ENCODE data around the gene DMC1.

DMC1 gene

GRCh38 chr22:38566726-38567504, 3.1 kb downstream of the DMC1 start:
- DNase-seq (ENCODE audit: low read depth): no peak

GRCh38 chr22:38565441-38565840, 4.5 kb downstream of the DMC1 start:
- DNase-seq (ENCODE audit: low read depth): no peak

DNA sequence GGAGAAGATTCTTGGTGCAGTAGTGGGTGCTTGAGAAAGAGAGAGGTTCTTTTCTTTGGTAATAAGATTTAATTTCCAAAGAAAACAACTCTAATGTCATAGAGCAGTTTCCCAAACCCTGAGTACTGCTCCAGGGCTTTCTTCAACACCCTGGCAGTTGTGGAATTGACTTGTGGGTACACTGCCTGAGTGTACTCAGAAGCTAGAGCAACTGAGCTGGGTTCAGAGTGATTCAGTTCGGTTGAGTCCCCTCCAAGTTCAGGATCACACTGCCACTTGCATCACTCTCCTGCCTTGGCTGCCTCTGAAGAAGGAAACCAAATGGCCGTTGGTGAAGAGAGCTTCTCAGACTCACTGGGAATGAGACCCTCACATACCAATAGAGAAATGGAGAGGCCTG, 5.3 kb downstream of the DMC1 start:
- no peak for DNase-seq (ENCODE audit: low read depth)

DNA sequence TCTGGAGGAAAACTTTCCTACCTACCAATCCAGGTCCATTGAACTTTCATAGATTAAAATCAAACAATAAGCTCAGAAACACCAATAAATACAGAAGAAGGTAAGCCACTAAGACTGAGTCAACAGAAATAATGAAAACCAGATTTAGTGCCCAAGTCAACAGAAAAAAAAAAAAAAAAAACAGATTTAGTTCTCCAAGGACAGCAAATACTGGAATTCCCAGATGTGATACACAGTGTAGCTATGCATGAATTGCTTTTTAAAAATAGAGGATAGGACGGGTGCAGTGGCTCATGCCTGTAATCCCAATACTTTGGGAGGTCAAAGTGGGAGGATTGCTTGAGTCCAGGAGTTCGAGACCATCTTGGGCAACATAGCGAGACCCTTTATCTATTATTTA, 15.7 kb downstream of the DMC1 start:
- DNase-seq (ENCODE audit: low read depth): no peak

DNA sequence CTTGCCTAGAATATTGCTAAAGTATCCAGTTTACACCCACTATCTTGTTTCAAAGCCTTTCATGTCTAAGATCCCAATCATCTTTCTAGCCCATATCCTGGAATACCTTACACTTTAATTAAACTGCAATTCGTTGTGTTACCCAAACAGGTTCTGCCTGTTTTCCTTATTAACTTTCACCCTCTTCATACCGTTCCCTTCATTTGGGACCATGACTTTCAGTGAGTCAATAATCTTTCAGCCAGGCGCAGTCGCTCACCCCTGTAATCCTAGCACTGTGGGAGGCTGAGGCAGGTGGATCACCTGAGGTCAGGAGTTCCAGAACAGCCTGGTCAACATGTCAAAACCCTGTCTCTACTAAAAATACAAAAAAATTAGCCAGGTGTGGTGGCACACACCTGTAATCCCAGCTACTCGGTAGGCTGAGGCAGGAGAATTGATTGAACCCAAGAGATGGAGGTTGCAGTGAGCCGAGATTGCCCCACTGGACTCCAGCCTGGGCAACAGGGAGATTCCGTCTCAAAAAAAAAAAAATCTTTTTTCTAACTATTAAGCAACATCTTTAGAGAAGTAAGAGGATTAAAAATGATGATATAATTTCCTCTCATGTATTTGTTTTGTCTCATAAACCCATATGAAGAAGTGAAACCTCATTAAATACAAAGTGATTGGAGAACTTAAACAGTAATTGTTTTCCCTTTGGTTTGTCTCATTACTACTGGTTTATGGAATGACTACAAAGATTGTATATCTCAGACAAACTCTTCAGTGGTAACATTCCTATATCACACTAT, 20.7 kb downstream of the DMC1 start:
- DNase-seq (ENCODE audit: low read depth): no peak

- no peak for DNase-seq (ENCODE audit: low read depth)
Observed at GRCh38 chr22:38540701-38541100, 29.3 kb downstream of the DMC1 start.

DNA sequence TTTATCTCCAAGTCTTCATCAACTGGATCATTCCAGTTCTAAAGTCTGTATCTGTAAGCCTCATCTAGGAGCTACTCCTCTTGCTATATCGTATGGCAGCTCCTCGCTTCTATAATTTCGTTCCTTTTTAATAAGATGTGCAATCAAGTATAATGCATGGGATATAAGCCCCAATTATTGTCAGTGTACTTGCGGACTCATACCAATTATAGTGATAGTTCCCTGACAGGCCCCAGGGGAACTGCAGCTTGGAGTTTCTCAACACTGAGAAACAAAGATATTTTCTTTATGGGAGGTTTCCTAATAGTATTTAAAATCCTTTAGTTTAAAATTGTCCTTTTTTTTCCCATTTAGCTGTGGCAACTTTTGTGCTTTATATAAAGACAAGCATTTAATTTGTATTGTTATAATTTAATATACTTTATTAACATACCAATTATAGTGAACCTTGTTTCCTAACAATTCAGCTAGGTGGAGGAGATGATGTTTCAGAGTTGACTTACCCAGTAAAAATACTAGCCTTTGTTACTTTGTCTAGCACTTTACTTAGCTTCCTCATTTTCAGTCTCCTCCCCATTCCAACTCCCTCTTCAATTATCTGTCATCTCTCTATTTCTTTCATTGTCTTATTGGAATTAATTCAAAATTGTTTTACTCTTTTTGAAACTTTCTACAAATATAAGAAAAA, 38.6 kb downstream of the DMC1 start:
- DNase-seq (ENCODE audit: low read depth): no peak

DNA sequence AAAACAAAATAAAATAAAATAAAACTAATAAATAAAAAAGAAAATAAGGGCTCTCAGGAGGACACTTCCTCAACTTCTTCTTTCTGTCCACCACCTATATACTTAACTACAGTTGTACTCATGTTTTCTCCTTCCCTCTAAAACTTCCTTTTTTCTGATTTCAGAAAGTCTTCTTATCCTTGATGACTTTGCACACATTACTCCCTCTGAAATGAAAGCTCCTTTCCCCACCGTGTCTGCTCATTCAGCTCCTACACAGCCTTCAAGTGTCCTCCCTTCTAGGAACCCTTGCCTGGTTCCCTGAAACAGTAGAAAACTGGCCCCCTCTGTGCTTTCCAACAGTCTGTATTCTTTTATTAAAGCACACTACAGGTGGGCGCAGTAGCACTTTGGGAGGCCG, 45.6 kb downstream of the DMC1 start:
- DNase-seq (ENCODE audit: low read depth): no peak

DNA sequence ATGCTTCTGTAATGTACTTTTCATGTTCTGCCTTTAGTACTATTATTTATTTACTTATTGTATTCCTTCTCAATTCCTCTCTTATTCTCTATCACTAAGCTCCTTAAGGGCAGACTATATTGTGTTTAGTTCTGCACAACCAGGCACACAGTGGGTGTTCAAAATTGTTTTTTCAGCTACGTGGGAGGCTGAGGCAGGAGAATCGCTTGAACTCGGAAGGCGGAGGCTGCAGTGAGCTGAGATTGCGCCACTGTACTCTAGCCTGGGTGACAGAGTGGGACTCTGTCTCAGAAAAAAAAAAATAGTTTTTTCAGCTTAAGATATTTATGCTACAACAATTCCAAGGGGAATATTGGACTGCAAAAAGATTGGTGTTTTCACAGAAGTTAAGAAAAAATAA, 46.5 kb downstream of the DMC1 start:
- DNase-seq (ENCODE audit: low read depth): no peak

GRCh38 chr22:38523029-38523428, 47.0 kb downstream of the DMC1 start:
- no peak for DNase-seq (ENCODE audit: low read depth)

DNA sequence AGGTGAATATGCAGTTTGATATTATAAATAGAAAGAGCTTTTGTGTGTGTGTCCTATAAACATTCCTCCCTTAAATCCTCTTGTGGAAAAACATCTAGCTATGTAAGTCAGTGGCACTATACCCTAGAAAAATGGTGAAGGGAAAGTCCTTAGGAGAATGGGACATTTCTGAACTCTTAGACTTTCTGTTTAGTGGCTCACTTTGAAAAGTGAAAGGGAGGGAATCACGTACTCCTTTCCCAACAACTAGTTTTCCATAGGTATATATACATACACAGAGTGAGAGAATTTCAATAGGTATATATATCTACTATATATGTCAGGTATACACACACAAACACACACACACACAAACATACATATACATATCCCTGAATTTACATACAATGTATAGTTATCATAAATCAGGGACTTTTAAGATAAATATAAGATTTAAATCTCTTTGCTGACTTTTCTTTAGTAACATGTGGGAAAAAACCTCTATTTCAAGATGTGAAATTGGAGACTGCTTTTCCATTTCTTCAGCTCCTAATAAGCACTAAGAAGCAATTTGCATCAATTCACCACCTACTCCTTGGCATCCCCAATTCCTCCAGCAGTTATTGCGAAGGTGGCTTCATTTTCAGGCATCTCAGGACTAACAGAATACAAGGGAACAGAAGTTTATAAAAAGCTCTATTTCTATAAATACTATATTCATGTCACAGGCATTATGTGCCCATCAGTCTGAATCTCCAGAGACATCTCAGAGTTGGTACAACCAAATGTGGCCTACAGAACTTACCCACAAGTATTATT, 50.3 kb downstream of the DMC1 start:
- no peak for DNase-seq (ENCODE audit: low read depth)

- no peak for DNase-seq (ENCODE audit: low read depth)
Observed at GRCh38 chr22:38518620-38519019, 51.4 kb downstream of the DMC1 start.

DNA sequence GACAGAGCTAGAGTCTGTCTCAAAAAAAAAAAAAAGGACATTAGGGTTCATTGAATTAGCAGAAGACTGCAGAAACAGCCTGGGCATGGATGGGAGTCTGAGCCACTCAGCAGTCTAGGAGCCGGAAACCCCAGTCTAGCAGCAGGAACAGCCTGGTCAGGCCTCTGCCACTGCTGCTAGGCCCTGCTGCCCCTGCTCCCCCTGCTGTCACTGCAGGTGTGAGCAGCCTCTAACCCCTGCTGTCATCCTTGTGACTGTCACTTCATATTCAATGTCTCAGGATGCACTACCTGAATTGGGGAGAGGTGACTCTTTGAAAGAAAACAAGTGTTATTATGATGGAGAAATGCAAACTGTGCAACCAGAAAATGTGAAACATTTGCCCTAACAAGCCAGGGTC, 56.9 kb downstream of the DMC1 start:
- peak; percentile 24 for DNase-seq (ENCODE audit: low read depth)

DNA sequence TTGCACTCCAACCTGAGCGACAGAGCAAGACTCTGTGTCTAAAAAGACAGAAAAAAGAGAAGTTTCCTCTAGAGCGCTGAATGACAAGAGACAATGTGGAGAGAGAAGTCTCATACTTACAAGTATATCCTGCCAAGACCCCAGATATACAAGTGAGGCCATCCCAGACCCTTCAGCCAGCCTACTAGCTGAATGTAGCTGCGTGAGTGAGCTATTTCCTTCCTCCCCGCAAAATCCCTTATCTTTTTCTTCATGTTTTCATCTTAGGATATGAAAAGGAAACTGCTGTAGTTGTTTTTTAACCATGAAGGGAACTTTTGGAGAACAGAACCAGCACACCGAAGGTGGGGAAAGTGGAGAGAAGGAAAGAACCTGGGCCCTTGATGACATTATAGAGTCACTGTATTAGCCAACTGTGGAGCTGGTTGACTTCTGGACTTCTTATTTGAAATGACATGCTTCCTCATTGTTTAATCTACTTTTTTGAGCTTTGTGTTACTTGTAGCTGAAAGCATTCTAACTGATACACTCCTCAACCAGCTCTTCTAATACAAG, 59.5 kb downstream of the DMC1 start:
- DNase-seq (ENCODE audit: low read depth): no peak

DNA sequence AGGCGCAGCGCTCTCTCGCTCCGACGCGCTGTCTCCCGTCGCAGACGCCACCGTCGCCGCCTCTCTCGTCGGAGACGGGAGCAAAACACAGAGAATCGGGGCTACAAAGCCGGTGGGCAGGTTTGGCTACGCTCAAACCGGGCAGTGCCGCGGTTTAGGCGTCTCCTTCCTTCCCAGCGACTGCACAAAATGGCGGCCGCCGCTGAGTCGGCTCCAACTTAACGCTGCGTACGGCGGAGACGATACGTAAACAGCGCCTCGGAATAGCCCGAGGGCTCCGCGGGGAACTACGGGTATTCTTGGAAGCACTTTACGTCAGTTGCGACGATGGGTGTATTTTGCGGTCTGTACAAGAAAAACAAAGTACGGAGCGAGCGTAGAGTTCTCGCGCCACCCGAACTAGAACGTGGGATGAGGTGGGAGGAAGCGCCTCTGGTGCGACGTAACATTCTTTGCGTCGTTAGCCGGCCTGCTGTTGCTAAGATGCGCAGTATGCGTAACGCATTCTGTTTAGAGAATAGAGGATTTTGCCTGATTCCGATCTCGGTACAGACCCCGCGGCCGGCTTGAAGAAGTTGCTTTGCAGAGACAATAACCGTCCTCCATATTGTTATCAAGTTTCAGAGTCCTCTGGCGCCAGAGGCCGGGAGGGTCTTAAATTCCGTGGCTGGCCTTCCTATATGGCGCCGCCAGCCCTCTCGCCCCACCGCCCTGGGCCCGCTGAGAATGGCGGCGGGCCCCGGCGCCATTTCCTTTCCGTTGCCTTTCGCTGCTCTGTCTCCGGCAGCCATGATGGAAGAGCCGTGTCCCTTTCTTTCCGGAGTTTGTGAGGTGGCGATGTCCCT, 63.6 kb downstream of the DMC1 start, which contains the start of gene DDX17:
Gene DDX17, minus strand, starts transcription at position 194 of the 845 bp plus-strand sequence.
- peak; percentile 93 for DNase-seq (ENCODE audit: low read depth)

DNA sequence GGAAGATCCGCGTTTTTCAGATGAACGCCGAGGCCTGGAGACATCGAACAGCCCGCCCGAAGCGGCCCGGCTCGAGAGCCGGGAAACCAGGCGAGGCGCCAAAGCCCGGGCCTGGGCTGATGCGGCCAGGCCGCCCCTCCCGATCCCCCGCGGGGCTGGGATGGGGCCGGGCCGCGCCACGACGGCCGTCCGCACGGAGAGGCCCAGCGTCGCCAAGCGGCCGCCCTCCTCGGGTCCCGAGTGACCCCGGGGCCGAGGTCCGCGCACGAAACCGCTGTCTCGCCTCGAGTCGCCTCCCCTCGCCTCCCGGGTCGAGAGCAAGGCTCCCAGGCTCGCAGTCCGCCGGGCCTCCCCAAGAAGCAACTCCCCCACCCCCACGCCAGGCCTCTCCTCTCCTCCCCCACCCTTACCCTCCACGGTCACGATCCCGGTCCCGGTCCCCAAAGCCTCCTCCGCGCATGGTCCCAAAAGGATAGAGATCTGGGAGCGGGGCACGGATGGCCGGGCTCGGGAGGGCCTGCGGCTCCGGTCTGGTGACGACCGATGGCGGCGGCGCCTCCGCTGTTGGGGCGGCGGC, 64.4 kb downstream of the DMC1 start:
- DNase-seq (ENCODE audit: low read depth): peak; percentile 29

GRCh38 chr22:38504731-38505540, 65.0 kb downstream of the DMC1 start:
- peak; percentile 26 for DNase-seq (ENCODE audit: low read depth)

DNA sequence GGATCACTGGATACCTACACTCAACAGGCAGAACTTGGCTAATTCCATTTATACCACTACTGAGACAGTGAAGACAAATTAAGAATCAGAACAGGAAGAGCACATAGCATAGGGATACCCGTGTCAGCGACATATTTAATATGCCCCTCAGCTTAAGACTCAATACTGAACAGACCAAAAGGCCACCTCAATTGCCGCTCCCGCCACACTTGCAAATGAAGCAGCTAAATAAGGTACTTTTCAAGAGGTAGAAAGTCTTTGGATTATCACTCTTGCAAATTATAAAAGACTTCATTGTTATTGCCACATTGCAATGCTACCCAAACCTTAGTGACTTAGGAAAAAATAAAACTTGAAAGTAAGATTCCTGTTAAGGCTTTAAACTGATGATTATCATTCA, 67.0 kb downstream of the DMC1 start:
- DNase-seq (ENCODE audit: low read depth): no peak
